GM21529 (cell line): ENCODE data around the gene DICER1.

Source experiments
- ATAC-seq: cut with Tn5 transposase; IDR thresholded peaks from one replicate; pipeline ENCODE4 v1.9.1; 2021; ENCODE audit not compliant: unreplicated experiment

DICER1 gene

GRCh38 chr14:95062946-95063345 is 94.4 kb downstream of the DICER1 start:
- ATAC-seq = no peak

- ATAC-seq = no peak
These were observed 95.1 kb downstream of the DICER1 start for GRCh38 chr14:95062220-95062619.

DNA sequence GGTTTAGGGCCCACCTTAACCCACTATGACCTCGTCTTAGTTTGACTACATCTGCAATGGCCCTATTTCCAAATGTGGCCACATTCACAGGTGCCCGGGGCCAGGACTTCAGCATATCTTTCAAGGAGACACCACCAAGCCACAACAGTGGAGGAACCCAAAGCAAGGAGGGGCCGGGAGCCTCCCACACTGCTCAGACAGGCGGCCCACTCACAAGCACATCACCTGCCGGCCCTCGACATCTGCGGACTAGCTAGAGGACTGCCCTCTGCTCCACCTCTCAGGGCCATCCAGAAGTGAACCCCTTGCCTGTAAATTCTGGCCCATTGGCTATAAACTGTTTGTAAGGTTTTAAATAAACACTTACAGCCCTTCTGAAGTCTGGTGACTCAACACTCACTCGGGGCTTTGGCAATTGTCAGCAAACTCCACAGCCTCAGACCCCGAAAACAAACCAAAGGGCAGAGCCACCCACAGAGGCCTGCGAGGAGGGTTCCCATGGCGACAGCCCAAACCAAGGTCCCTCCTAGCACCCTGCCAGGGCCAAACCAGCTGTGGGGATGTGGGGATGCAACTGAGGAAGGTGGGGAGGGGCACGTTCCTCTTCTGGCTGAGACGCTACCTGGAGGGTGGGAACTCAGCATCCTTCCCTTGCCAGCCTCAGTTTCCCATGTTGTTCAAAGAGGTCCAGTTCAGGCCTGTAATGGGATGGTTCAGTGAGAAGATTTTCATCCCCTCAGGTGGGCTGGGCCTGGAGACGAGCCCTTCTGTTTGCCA is 95.8 kb downstream of the DICER1 start:
- ATAC-seq = no peak

GRCh38 chr14:95059126-95059525 is 98.2 kb downstream of the DICER1 start:
- ATAC-seq = no peak

DNA sequence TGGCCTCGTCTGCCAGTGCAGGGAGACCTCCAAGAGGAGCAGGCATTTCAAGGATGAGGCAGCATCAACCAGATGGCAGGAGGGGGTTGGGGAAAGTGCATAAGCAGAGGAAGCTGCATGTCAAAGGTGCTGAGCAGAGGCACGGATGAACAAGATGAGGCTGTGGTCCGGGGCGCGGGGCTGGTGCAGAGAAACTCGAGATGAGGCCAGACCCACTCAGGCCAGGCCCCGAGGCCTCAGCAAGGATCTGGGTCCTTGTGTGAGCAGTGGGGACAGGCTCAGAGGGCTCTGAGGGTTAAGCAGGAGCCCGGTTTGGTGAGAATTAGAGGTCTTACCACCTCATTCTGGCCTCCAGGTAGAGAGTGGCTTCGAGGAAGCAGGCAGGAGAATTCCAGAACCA is 98.8 kb downstream of the DICER1 start:
- ATAC-seq = no peak

- ATAC-seq = no peak
These were observed 99.5 kb downstream of the DICER1 start for GRCh38 chr14:95057851-95058250.

GRCh38 chr14:95057147-95057546 is 100.2 kb downstream of the DICER1 start:
- no peak for ATAC-seq

DNA sequence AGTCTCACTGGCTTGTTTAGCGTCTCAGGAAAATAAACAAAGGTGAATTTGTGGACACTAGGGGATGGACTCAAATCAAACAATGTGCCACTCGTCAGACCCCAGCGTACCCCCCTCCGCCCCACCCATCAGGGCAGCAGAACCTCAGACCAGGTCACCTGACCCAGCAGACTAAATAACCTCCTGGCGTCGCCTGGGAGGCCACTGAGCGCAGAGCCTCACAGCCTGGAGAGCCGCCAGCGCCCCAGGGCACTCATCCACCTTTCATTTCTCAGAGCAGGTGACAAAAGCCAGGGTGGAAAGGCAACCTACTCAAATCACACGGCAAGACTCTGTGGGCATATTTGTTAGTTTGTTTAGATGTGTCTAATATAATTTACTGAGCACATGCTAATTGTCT is 100.9 kb downstream of the DICER1 start:
- ATAC-seq = no peak

- no peak for ATAC-seq
These were observed 102.0 kb downstream of the DICER1 start for GRCh38 chr14:95055318-95055717.

GRCh38 chr14:95054346-95055280 is 102.7 kb downstream of the DICER1 start:
- ATAC-seq = no peak

DNA sequence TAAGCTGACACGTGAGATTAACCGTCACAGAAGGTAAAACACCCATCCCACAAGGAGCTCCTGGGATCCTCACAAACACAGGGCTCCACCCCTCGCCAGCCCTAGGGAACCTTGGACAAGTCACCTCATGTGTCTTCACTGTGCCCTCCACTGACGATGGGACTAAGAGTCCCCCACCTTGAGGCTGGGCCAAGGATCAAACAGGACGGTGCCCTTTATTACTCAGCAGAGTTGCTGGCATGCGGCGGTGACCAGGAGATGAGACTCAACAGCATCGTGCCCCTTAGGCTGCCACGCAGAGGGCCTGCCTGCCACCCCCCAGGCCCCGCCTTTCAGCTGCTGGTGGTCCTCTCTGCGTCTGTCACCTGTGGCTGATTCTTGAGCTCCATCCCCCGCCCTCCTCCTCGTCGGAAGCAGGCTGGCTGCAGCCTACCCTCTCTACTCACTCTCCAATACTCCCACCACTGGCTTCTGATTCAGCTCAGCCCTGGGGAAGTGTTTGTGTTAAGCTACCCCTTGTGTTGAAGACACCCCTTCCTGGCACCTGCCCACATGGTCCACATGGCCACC is 105.2 kb downstream of the DICER1 start:
- no peak for ATAC-seq

- ATAC-seq = no peak
These were observed 107.4 kb downstream of the DICER1 start for GRCh38 chr14:95049952-95050351.

DNA sequence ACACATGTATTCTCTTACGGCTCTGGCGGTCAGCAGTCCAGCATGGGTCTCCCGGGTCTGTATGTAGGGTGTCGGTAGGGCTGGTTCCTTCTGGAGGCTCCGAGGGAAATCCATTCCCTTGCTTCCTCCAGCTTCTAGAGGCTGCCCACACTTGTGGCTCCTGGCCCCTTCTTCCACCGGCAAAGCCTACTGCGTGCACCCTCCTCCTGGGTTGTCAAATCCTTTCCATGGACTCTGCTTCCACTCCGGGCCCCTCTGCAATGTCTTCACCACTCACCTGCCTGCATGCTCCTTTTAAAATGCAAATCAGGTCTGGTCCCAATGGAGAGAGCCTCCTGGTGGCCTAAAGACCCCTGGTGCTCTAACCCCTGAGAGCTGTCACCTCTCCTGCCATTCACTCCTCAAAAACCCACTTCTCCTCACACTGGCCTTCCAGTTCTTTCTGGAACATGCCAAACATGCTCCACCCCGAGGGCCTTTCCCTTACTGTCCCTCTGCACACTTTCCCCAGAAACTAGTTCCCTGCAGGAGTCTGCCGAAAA is 108.5 kb downstream of the DICER1 start:
- ATAC-seq = no peak

GRCh38 chr14:95047754-95048153 is 109.6 kb downstream of the DICER1 start:
- no peak for ATAC-seq

- ATAC-seq = no peak
These were observed 110.3 kb downstream of the DICER1 start for GRCh38 chr14:95046711-95047681.

DNA sequence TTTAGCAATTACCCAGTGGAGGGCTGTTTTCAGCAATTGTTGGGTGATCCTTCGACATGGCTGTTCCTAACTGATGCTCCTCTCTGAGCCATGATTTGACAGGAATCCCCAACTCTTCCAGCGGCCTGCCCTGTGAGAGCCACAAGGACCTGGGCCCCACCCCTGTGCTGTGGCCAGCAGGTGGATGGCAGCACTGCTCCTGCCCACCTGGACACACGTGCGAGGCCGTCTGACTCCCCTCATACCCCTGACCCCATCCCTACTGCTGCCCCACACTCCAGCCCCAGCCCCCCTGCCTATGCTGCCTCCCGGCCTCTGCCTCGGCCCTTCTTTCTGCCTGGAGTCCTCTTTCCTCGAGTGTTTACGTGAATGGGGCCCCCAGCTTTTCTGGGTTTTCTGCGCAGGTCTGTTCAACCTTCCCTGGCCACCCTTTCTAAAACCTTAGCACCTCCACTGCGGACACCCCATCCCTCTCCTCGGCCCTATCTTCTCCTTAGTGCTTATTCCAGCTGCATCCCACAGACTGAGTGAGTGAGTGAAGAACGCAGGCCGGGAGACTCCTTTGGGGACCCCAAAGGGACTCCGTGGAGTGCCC is 111.4 kb downstream of the DICER1 start:
- no peak for ATAC-seq

DNA sequence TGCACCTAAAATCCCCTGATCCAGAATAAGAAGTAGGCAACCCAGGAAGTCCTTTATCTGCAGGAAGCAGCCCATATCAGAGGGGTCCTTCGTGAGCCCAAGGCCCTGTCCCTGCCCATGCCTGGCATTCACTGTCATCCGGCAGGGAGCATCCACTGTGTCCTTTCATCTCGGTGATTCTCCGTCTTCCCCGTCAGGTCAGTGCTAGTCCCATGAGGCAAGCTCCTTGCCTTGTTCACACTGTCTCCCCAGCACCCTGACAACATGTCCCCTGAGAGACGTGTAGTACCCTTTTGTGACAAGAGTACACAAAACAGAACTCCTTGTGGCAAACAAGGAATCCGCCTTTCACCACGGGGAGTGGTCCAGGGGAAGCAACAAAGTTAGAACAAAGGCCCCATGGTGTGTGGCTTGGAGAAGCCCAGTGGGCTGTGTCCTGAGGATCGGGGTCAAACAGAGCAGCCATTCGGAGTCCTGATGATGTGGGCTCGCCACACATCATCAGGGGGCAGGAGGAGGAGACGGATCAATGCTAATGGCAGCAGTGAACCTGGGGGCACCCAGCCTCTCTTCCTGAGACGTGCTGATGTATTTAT is 112.1 kb downstream of the DICER1 start:
- ATAC-seq = no peak

DNA sequence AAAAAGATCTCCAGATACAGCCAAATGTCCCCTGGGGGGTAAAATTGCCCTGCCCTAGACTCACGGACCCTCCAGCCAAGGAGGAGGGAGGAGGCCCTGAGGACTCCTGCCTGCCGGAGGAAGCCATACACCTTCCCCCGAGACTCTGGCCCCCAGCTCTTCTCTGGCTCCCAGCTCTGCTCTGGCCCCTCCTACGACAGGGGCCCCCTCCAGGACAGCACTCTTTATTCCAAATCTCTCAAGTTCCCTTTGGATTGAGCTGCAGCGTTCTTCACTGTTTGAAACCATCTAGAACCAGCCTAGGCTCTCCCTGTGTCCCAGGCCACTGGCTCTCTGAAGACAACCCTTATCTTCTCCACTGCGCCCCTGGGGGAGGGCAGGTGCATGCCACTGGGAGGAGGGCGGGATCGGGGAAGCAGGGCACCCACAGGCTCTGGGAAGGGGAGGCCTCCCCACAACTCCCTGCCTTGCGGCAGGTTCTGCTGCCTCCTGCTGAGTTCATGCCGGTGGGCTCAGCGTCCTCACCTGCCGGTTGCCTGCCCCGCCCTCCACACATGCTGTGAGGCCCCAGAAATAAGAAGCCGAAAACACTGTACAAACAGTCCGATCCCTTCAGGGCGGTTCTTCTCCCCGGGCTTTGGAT is 112.7 kb downstream of the DICER1 start:
- no peak for ATAC-seq
